ENCODE measurements around the gene ZNF777.

DNA sequence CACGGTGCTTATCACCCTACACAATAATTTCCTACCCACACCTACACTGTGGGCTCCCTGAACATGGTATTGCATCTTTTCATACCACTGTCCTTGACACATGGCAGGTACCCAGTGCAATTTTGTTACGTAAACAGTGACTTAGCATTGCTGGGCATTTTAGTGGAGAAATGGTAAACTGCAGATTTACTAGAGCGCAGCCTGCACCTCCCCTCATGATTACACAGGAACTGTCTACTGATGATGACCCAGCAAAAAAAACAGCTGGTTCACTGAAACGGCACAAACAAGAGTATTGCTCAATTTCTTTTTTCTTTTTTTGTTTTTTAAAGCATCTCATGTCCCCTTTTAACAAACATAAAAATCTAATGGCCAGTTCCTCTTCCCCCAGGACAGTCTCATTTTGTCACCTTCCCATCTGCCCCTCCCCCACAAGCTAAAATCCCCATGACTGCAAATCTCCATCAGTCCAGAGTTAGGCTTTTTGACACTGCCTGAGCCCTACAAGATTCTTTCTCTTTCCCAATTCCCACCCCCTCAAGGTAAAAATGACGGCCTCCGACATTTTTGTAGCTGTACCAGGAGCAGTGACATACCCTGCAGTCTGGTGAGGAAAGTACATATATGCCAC, 34.0 kb upstream of the ZNF777 start:
- TF ChIP-seq, protein P1, sequence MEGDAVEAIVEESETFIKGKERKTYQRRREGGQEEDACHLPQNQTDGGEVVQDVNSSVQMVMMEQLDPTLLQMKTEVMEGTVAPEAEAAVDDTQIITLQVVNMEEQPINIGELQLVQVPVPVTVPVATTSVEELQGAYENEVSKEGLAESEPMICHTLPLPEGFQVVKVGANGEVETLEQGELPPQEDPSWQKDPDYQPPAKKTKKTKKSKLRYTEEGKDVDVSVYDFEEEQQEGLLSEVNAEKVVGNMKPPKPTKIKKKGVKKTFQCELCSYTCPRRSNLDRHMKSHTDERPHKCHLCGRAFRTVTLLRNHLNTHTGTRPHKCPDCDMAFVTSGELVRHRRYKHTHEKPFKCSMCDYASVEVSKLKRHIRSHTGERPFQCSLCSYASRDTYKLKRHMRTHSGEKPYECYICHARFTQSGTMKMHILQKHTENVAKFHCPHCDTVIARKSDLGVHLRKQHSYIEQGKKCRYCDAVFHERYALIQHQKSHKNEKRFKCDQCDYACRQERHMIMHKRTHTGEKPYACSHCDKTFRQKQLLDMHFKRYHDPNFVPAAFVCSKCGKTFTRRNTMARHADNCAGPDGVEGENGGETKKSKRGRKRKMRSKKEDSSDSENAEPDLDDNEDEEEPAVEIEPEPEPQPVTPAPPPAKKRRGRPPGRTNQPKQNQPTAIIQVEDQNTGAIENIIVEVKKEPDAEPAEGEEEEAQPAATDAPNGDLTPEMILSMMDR (IDR thresholded peaks at IDR 0.05) = peak in 2 of 6 experiments; percentile 21 to 24
- no peak for TF ChIP-seq POLR2A (IDR thresholded peaks at IDR 0.05)

Measured in adrenal gland (tissue), 5 donors.